Measurements from ENCODE around the gene SLFN13.

SLFN13 gene, protein sequence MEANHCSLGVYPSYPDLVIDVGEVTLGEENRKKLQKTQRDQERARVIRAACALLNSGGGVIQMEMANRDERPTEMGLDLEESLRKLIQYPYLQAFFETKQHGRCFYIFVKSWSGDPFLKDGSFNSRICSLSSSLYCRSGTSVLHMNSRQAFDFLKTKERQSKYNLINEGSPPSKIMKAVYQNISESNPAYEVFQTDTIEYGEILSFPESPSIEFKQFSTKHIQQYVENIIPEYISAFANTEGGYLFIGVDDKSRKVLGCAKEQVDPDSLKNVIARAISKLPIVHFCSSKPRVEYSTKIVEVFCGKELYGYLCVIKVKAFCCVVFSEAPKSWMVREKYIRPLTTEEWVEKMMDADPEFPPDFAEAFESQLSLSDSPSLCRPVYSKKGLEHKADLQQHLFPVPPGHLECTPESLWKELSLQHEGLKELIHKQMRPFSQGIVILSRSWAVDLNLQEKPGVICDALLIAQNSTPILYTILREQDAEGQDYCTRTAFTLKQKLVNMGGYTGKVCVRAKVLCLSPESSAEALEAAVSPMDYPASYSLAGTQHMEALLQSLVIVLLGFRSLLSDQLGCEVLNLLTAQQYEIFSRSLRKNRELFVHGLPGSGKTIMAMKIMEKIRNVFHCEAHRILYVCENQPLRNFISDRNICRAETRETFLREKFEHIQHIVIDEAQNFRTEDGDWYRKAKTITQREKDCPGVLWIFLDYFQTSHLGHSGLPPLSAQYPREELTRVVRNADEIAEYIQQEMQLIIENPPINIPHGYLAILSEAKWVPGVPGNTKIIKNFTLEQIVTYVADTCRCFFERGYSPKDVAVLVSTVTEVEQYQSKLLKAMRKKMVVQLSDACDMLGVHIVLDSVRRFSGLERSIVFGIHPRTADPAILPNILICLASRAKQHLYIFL

DNA sequence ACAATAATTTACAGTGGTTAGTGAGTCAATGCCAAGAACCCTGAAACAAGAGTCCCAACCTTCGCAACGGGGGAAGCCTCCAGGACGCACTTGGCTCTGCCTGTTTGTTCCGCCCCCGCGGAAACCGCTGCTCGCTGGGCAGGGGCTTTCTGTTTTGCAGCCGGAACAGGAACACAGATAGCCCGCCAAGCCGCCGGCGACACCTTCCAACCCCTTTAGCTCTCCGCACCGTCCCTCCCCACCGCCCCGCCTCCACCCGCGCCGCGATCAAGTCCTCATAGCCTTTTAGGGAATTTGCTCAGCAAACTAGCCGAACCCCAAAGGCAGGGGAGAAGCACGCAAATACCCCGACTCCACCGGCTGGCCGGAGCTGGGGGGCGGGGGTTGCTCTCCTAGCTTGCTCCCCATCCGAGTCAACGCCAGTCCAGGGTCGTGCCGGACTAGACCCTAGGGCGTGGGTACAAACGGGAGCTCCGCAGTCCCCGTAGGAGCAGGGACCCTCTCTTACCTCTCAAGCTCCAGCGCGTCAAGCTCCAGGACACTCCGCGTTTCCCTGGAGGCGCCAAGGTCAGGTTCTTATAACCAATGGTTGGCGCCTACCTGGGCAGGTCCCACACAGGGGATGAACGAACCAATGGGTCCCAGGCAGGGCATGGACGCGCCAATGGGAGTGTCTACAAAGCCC, at the start of gene SLFN13:
Gene SLFN13 (minus strand): TSS at position 553 of the 685 bp plus-strand sequence. CDS start 3,086 bp downstream, outside the sequence.
- Histone ChIP-seq H3K9me3 (replicated peaks in 1 of 11) (peaks cover 0 to under 1% (median 0%) of the 10 kb centered on the region in 11 experiments; a peak in 1 of 22 replicates), H3K27me3 (peaks cover 16 to 25% (median 21%) of the 10 kb centered on the region in 11 experiments), H3K9ac (peak within 1 kb of the TSS; percentile 57 to 80 (median 74)), H3K36me3 (no peaks in the 10 kb centered on the region), H3K27ac (peak within 1 kb of the TSS in 10 of 11 experiments; percentile 46 to 83 (median 78); a peak in 21 of 22 replicates), H3K4me1 (peaks cover 22 to 32% (median 27%) of the 10 kb centered on the region in 10 experiments), H3K4me3 (peak within 1 kb of the TSS; percentile 53 to 71 (median 60)), H4K20me1 (no peaks in the 10 kb centered on the region), H3K4me2 (peak within 1 kb of the TSS; percentile 82 to 94 (median 90))
- TF ChIP-seq Cebpa-rat (IDR thresholded peaks at IDR 0.05), result no peak

DNA sequence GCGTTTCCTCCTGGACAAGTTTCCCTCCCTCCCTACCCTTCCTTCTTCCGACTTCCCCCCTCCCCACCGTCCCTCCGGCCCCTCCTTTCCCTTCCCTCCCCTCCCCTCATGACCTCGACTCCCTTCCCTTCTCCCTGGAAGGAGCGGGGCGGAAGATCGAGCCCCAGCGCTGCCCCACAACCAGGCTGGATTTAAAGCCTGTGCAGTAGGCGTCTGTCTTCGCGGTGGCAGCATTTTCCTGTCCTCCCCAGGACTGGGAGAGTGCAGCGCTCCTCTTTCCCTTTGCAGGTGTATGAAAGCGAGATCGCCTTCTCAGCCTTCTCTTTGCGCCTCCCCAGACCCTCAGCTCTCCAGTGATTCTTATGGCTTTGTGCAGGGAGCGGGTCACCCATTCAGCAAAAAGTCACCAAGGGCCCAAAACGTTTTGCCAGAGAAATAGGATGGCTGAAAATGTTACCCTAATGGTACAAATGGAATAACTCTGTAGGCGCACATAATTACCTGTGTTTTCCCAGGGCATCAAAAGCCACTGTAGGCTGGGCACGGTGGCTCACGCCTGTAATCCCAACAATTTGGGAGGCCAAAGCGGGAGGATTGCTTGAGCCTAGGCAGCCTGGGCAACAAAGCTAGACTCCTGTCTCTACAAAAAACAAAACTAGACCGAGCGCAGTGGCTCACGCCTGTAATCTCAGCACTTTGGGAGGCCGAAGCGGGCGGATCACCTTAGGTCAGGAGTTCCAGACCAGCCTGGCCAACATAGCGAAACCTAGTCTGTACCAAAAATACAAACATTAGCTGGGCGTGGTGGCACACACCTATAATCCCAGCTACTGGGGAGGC, 48.1 kb upstream of the SLFN13 start:
- H4K20me1 ChIP-seq, result no peaks in the 10 kb centered on the region; a peak in 1 of 22 replicates
- H3K4me1 ChIP-seq, result no peaks in the 10 kb centered on the region
- H3K9me3 ChIP-seq (replicated peaks in 1 of 11), result peaks cover 30 to 66% (median 43%) of the 10 kb centered on the region in 11 experiments
- H3K9ac ChIP-seq, result no peak overlapping the region
- no peak for TF ChIP-seq Cebpa-rat (IDR thresholded peaks at IDR 0.05)
- no peak overlapping the region for H3K4me3 ChIP-seq
- H3K27ac ChIP-seq, result no peak overlapping the region
- no peaks in the 10 kb centered on the region for H3K36me3 ChIP-seq
- H3K4me2 ChIP-seq, result no peak overlapping the region
- H3K27me3 ChIP-seq, result peaks cover 76 to 87% (median 80%) of the 10 kb centered on the region in 11 experiments

DNA sequence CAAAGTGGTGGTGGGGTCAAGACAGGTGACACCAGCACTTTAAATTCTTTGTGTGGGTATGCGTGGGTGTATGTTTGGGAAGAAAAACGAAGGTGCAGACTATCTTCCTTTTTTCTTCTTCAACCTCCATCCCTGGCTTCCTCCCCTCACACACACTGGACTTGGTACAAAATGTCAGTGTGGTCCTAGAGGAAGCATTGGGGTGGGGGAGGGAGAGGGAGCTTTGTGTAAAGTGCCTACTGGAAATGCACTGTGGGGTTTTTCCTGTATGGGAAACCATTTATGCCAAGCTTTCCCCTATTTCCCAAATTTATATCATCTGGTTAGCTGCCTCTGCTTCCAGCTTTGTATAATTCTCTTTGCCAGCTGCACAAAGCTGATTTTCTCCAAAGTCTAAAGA, 44.5 kb upstream of the SLFN13 start:
- TF ChIP-seq Cebpa-rat (IDR thresholded peaks at IDR 0.05), result no peak

DNA sequence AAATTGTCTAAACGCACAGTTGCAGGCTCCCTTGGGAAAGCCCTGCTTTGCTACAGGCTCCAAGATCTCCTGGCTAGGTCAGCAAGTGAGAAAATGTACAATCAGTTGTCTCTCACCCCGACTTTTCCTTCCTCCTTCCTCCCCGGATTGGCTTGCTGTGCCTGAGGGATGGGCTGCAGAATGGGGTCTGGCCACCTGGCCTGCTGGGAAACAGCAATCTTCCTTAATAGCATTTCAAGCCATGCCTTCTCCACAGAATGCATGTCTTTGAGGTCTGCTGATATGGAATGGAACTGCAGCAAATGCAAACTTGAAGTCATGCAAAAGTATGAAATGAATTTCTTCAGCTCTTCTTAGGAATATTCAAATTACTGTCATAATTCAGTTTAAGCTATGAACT, 42.9 kb upstream of the SLFN13 start:
- H3K27me3 ChIP-seq, result peaks cover 98 to 100% (median 100%) of the 10 kb centered on the region in 11 experiments
- no peak overlapping the region for H3K4me2 ChIP-seq
- H3K9ac ChIP-seq, result no peak overlapping the region
- no peak for TF ChIP-seq Cebpa-rat (IDR thresholded peaks at IDR 0.05)
- no peak overlapping the region for H3K4me3 ChIP-seq
- peaks cover 0 to 19% (median 3%) of the 10 kb centered on the region in 11 experiments; a peak in 7 of 22 replicates for H3K36me3 ChIP-seq
- no peak overlapping the region for H3K27ac ChIP-seq
- H4K20me1 ChIP-seq, result no peaks in the 10 kb centered on the region
- 0 out of 20 replicates have a peak, but pooled peaks cover 0 to 7% (median 0%) of the 10 kb centered on the region in 10 experiments for H3K4me1 ChIP-seq
- peaks cover 64 to 83% (median 73%) of the 10 kb centered on the region in 11 experiments for H3K9me3 ChIP-seq (replicated peaks in 1 of 11)

More for the DNA sequence above, 44.5 kb upstream of the SLFN13 start:
- Histone ChIP-seq H3K4me3 (no peak overlapping the region), H3K27me3 (peaks cover 99 to 100% (median 100%) of the 10 kb centered on the region in 11 experiments), H3K9ac (no peak overlapping the region), H3K27ac (no peak overlapping the region), H3K4me1 (no peaks in the 10 kb centered on the region), H3K4me2 (no peak overlapping the region), H3K36me3 (peaks cover 0 to 16% (median 3%) of the 10 kb centered on the region in 11 experiments; a peak in 7 of 22 replicates), H4K20me1 (no peaks in the 10 kb centered on the region; a peak in 1 of 22 replicates), H3K9me3 (replicated peaks in 1 of 11) (peaks cover 55 to 82% (median 66%) of the 10 kb centered on the region in 11 experiments)

DNA sequence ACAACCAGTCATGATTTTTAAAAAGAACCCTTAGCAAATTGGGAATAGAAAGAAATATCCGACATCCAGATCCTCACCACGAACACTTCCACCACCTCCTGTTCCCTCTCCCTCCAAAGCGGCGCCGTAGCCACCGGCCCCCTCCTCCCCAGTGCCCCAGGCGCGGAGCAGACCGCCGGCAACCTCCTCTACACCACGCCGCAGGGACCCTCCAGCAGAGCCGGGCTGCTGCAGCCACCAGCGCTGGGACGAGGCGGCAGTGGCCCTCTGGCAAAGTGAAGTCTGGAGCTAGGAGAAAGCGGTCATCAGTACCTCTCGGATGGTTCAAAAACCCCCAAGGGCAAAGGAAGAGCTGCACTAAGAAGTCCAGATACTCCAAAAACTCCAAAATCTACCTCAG, 41.4 kb upstream of the SLFN13 start:
- Histone ChIP-seq H3K4me3 (no peak overlapping the region), H3K9ac (no peak overlapping the region), H3K27ac (no peak overlapping the region), H3K36me3 (peaks cover 0 to 19% (median 3%) of the 10 kb centered on the region in 11 experiments; a peak in 7 of 22 replicates), H3K4me1 (0 out of 20 replicates have a peak, but pooled peaks cover 0 to 7% (median 0%) of the 10 kb centered on the region in 10 experiments), H4K20me1 (no peaks in the 10 kb centered on the region), H3K9me3 (replicated peaks in 1 of 11) (peaks cover 55 to 73% (median 63%) of the 10 kb centered on the region in 11 experiments), H3K4me2 (no peak overlapping the region), H3K27me3 (peaks cover 84 to 92% (median 89%) of the 10 kb centered on the region in 11 experiments)
- no peak for TF ChIP-seq Cebpa-rat (IDR thresholded peaks at IDR 0.05)

DNA sequence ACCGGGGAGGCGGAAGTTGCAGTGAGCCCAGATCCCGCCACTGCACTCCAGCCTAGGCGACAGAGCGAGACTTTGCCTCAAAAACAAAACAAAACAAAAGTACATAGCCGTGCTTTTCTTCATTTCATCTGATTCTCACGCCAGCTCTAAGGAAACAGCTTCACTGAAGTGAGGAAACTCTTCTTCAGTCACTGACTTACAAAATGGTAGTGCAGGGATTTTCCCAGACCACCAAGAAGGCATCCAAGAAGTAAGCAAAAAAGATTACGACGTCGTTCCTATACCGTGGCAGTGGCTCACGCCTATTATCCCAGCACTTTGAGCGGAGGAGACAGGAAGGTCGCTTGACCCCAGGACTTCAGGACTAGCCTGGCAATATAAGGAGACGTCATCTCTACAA, 40.4 kb upstream of the SLFN13 start:
- Histone ChIP-seq H3K36me3 (peaks cover 0 to 19% (median 3%) of the 10 kb centered on the region in 11 experiments; a peak in 7 of 22 replicates), H3K9ac (no peak overlapping the region), H4K20me1 (no peaks in the 10 kb centered on the region), H3K27ac (no peak overlapping the region), H3K4me3 (peak overlapping the region in 4 of 10 experiments; percentile 1 to 39 (median 28); a peak in 3 of 20 replicates), H3K27me3 (peaks cover 75 to 82% (median 79%) of the 10 kb centered on the region in 11 experiments), H3K4me1 (0 out of 20 replicates have a peak, but pooled peaks cover 0 to 7% (median 0%) of the 10 kb centered on the region in 10 experiments), H3K9me3 (replicated peaks in 1 of 11) (peaks cover 61 to 77% (median 69%) of the 10 kb centered on the region in 11 experiments), H3K4me2 (no peak overlapping the region)
- TF ChIP-seq Cebpa-rat (IDR thresholded peaks at IDR 0.05), result no peak

DNA sequence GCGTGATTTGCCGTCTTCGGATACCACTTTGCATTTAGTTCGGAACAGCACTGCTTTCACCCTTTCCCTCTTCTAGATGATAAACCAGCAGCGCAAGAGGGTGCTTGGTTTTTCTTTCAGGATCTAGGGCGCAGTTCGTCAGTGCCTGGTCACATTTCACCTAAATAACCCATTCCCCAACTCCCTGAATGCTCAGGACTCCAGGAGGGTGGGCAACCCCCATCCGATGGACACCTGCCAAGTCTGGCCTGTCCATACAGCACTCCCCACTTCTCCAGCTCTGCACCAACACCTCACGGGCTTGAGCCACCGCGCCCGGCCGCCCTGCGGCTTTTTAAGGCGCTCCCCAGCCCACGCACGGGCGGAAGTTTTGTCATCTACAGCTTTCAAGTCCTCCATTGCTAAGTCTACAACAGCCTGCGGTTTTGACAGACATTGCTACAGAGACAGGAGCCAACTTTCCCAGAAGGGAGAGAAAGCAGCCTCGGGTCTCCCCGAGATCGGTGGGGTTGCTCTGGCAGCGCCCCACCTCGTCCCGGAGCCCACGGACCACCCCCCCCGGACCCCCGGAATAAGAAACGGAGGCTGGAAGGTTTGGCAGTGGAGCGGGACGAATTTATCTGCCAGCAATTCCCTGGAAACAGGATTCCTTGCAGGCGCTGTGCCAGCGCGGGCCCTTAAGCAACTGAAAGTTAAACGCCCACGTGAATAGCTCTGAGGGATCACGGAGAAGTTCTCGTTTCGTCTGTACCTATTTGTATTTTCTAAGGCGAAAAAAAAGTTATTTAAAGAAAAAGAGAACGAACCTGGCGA, 38.6 kb upstream of the SLFN13 start:
- Histone ChIP-seq H3K4me2 (peak overlapping the region in 9 of 11 experiments; percentile 3 to 84 (median 38); a peak in 13 of 22 replicates), H3K4me3 (peak overlapping the region in 9 of 10 experiments; percentile 27 to 46 (median 39); a peak in 14 of 20 replicates), H4K20me1 (no peaks in the 10 kb centered on the region), H3K9me3 (replicated peaks in 1 of 11) (peaks cover 75 to 87% (median 84%) of the 10 kb centered on the region in 11 experiments), H3K9ac (no peak overlapping the region), H3K36me3 (peaks cover 0 to 19% (median 3%) of the 10 kb centered on the region in 11 experiments; a peak in 8 of 22 replicates), H3K27ac (no peak overlapping the region), H3K27me3 (peaks cover 56 to 64% (median 61%) of the 10 kb centered on the region in 11 experiments), H3K4me1 (0 out of 20 replicates have a peak, but pooled peaks cover 0 to 7% (median 0%) of the 10 kb centered on the region in 10 experiments)
- TF ChIP-seq Cebpa-rat (IDR thresholded peaks at IDR 0.05), result no peak

All from BLaER1 treated with 17β-estradiol and CSF1 and Interleukin-3, amounts not matched to agents 10 nM and 100 nM (cell line).